CD14-positive monocyte (primary cell): ENCODE results near the gene VWA5B1. TPM values are rescaled to one million over a fixed set of nuclear protein-coding genes. Genes with fewer than 3 reads are reported as not detected.

Experiments
- DNase-seq, 3 donors: peaks; one replicate each; pipeline ENCODE4 v3.0.0-alpha.2; 2011 to 2022
- H2AFZ ChIP-seq: 2 replicates; pipeline ENCODE4 v1.6.0; 2012; ENCODE audit warnings: mild to moderate bottlenecking, low read depth, low read length, inconsistent platforms; ENCODE audit not compliant: insufficient read depth, poor library complexity, severe bottlenecking
- H3K27ac ChIP-seq, 2 donors: 1 replicate in 1 of 2; 2 replicates in 1 of 2; pipeline ENCODE4 v1.5.1; 2012 to 2013; ENCODE audit warnings: low read length in 2 of 2, control low read depth in 1 of 2, inconsistent platforms in 1 of 2, low read depth in 1 of 2, mild to moderate bottlenecking in 1 of 2
- H3K27me3 ChIP-seq, 2 donors: one replicate each; pipeline versions ENCODE4 v1.6.0 to v1.6.1; 2011 to 2013; ENCODE audit warnings: low read length in 2 of 2; ENCODE audit not compliant: control insufficient read depth in 2 of 2, insufficient read depth in 2 of 2
- H3K36me3 ChIP-seq, 2 donors: replicated peaks in 1 of 2; 1 replicate in 1 of 2; 2 replicates in 1 of 2; pipeline versions ENCODE4 v1.5.1 to v1.6.1; 2012 to 2013; ENCODE audit warnings: low read length in 2 of 2, control low read depth in 1 of 2, inconsistent platforms in 1 of 2, mild to moderate bottlenecking in 1 of 2; ENCODE audit not compliant: insufficient read depth in 2 of 2, control insufficient read depth in 1 of 2
- H3K4me1 ChIP-seq, 2 donors: 1 replicate in 1 of 2; 2 replicates in 1 of 2; pipeline versions ENCODE4 v1.5.1 to v1.6.1; 2012 to 2013; ENCODE audit warnings: low read length in 2 of 2, control low read depth in 1 of 2, inconsistent platforms in 1 of 2, mild to moderate bottlenecking in 1 of 2, moderate library complexity in 1 of 2; ENCODE audit not compliant: insufficient read depth in 2 of 2, control insufficient read depth in 1 of 2
- H3K4me2 ChIP-seq: replicated peaks from 2 replicates; pipeline ENCODE3; 2012; ENCODE audit warnings: low read length, moderate library complexity, mild to moderate bottlenecking; ENCODE audit not compliant: poor library complexity, severe bottlenecking; ENCODE audit errors: extremely low read depth
- H3K4me3 ChIP-seq, 3 experiments: fragments of 200-600 bp in 1 of 3; sonication (generic) in 1 of 3; replicated peaks in 1 of 3; 1 replicate in 2 of 3; 2 replicates in 1 of 3; pipeline ENCODE4 v1.5.1; 2011 to 2013; ENCODE audit warnings: low read length in 3 of 3, mild to moderate bottlenecking in 3 of 3, control low read depth in 2 of 3, low read depth in 2 of 3, inconsistent platforms in 1 of 3, moderate library complexity in 1 of 3
- H3K79me2 ChIP-seq: 2 replicates; pipeline ENCODE4 v1.6.0; 2012; ENCODE audit warnings: mild to moderate bottlenecking, control low read depth, inconsistent platforms, low read length, moderate library complexity; ENCODE audit not compliant: insufficient read depth
- H3K9ac ChIP-seq: 2 replicates; pipeline ENCODE4 v1.6.0; 2017; ENCODE audit warnings: low read length, mild to moderate bottlenecking; ENCODE audit not compliant: insufficient read depth, poor library complexity, severe bottlenecking
- H3K9me3 ChIP-seq, 2 donors: replicated peaks in 1 of 2; 1 replicate in 1 of 2; 2 replicates in 1 of 2; pipeline versions ENCODE4 v1.5.1 to v1.6.1; 2012 to 2013; ENCODE audit warnings: low read length in 2 of 2, control low read depth in 1 of 2; ENCODE audit not compliant: control insufficient read depth in 1 of 2, insufficient read depth in 1 of 2
- H4K20me1 ChIP-seq: 2 replicates; pipeline ENCODE4 v1.6.0; 2012; ENCODE audit warnings: mild to moderate bottlenecking, low read length, control low read depth, moderate library complexity; ENCODE audit not compliant: insufficient read depth
- H3K27ac Mint-ChIP-seq, 7 donors: one replicate each; pipeline ENCODE4 v1.8.0; 2020; ENCODE audit warnings: mild to moderate bottlenecking in 7 of 7, mixed read lengths in 7 of 7, moderate library complexity in 6 of 7, inconsistent platforms in 2 of 7
- H3K27me3 Mint-ChIP-seq, 3 donors: one replicate each; pipeline ENCODE4 v1.8.0; 2021 to 2022; ENCODE audit warnings: low read depth in 3 of 3, mild to moderate bottlenecking in 3 of 3, mixed read lengths in 3 of 3, moderate library complexity in 3 of 3, inconsistent platforms in 1 of 3
- H3K36me3 Mint-ChIP-seq, 2 donors: one replicate each; pipeline ENCODE4 v1.8.0; 2020; ENCODE audit warnings: mixed read lengths in 2 of 2, inconsistent platforms in 1 of 2, mild to moderate bottlenecking in 1 of 2
- H3K4me1 Mint-ChIP-seq: one replicate; pipeline ENCODE4 v1.8.0; 2020; ENCODE audit warnings: mild to moderate bottlenecking, mixed read lengths
- H3K4me3 Mint-ChIP-seq, 2 donors: one replicate each; pipeline ENCODE4 v1.8.0; 2020; ENCODE audit warnings: mild to moderate bottlenecking in 2 of 2, mixed read lengths in 2 of 2, moderate library complexity in 1 of 2
- H3K9me3 Mint-ChIP-seq, 7 donors: one replicate each; pipeline ENCODE4 v1.8.0; 2020 to 2022; ENCODE audit warnings: mixed read lengths in 7 of 7, mild to moderate bottlenecking in 6 of 7, moderate library complexity in 6 of 7, inconsistent platforms in 2 of 7
- WGBS: methylation state at CpG from one replicate; pipeline ENCODE4 v1.1.5; 2013; ENCODE audit warnings: missing lambda C conversion rate; ENCODE audit not compliant: insufficient coverage; 5-methylcytosine and 5-hydroxymethylcytosine counted together
- intact Hi-C, 2 donors: fragments of 100-400 bp; cut with micrococcal nuclease; formaldehyde crosslinking; loops; one replicate each; pipeline versions ENCODE4 v1.15.0 to v1.15.1; 2023
- polyA plus RNA-seq, 3 donors: library from polyadenylated mRNA; depleted of rRNA in 1 of 3; unstranded in 2 of 3; stranded (reverse) in 1 of 3; fragments of 300-500 nt in 2 of 3; fragments of >200 nt in 1 of 3; fragmentation: Illumina TruSeq in 2 of 3; gene quantifications; 1 replicate in 2 of 3; 2 replicates in 1 of 3; pipeline ENCODE4 v1.2.3, GENCODE V29; 2012 to 2021
- TF ChIP-seq, protein P1 (sequence below): fragments of 200-600 bp; IDR thresholded peaks from one replicate; pipeline ENCODE4 v1.8.0; 2022; ENCODE audit warnings: antibody characterized with exemption, mild to moderate bottlenecking

Gene VWA5B1
- polyA plus RNA-seq, 3 donors: not detected

DNA sequence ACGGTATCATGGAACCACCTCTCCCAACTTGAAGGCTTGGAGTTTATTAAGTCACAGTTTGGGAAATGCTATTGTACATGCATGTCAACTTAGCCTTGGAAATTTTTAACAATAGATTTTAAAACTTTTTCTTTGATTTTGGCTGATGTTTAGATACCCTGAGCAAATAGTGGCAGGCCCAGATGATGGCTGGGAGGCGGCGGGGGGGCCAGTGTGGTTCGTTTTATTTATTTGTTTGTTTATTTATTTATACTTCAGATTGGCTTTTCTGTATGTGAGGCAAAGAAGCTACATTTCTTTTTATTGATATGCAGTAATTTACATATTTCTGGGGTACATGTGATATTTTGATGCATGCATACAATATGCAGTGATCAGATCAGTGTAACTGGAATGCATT is 82.0 kb downstream of the VWA5B1 start:
- Mint-ChIP-seq H3K4me3 (no peak overlapping the region), H3K27me3 (peaks cover 16 to 38% (median 31%) of the 10 kb centered on the region in 3 donors), H3K4me1 (no peaks in the 10 kb centered on the region), H3K27ac (peak overlapping the region in 1 of 7 donors; percentile 2), H3K9me3 (peaks cover 0 to 2% (median under 1%) of the 10 kb centered on the region in 7 donors), H3K36me3 (no peaks in the 10 kb centered on the region)
- no CpG with 5 or more reads among the region's 4 CpGs for WGBS
- H4K20me1 ChIP-seq: no peaks in the 10 kb centered on the region
- H3K4me1 ChIP-seq: no peaks in the 10 kb centered on the region
- no peak overlapping the region for H3K9ac ChIP-seq
- H3K27ac ChIP-seq: no peak overlapping the region
- TF ChIP-seq, protein P1, sequence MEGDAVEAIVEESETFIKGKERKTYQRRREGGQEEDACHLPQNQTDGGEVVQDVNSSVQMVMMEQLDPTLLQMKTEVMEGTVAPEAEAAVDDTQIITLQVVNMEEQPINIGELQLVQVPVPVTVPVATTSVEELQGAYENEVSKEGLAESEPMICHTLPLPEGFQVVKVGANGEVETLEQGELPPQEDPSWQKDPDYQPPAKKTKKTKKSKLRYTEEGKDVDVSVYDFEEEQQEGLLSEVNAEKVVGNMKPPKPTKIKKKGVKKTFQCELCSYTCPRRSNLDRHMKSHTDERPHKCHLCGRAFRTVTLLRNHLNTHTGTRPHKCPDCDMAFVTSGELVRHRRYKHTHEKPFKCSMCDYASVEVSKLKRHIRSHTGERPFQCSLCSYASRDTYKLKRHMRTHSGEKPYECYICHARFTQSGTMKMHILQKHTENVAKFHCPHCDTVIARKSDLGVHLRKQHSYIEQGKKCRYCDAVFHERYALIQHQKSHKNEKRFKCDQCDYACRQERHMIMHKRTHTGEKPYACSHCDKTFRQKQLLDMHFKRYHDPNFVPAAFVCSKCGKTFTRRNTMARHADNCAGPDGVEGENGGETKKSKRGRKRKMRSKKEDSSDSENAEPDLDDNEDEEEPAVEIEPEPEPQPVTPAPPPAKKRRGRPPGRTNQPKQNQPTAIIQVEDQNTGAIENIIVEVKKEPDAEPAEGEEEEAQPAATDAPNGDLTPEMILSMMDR: no peak
- H3K27me3 ChIP-seq: peaks cover 0 to 22% of the 10 kb centered on the region in 2 donors
- no peaks in the 10 kb centered on the region for H3K79me2 ChIP-seq
- no peak overlapping the region for H3K4me3 ChIP-seq
- no peak for DNase-seq
- H3K4me2 ChIP-seq: no peak overlapping the region
- H3K36me3 ChIP-seq: no peaks in the 10 kb centered on the region
- H3K9me3 ChIP-seq: no peaks in the 10 kb centered on the region
- no peak overlapping the region for H2AFZ ChIP-seq
- intact Hi-C loops: no loop called here

DNA sequence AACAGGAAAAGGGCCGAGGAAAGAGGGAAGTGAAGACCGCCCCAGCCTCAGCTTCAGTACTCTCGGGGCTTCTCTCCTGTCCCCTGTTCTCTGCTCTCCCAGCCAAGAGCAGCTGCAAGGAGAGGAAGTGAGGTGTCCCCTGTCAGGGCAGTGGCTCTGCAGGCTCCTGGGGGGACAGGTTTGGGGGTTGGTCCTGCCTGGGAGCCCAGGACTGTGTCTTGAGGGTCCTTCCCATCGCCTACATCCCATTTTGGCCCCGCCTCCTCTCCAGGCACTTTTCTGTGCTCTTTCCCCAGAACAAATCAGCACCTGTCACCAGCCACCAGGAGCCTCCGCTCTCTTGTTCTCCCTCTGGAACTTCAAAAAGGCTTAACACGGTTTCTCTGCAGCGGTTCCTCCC is 82.6 kb downstream of the VWA5B1 start:
- Histone ChIP-seq H4K20me1 (no peaks in the 10 kb centered on the region), H3K4me1 (no peaks in the 10 kb centered on the region), H3K27me3 (peaks cover 0 to 16% of the 10 kb centered on the region in 2 donors), H3K79me2 (no peaks in the 10 kb centered on the region), H3K4me2 (no peak overlapping the region), H2AFZ (no peak overlapping the region), H3K9me3 (no peaks in the 10 kb centered on the region), H3K27ac (no peak overlapping the region), H3K36me3 (no peaks in the 10 kb centered on the region), H3K9ac (no peak overlapping the region), H3K4me3 (no peak overlapping the region)
- Mint-ChIP-seq H3K27ac (no peak overlapping the region), H3K36me3 (no peaks in the 10 kb centered on the region), H3K27me3 (peaks cover 11 to 32% (median 25%) of the 10 kb centered on the region in 3 donors), H3K9me3 (peaks cover 0 to 2% (median 0%) of the 10 kb centered on the region in 7 donors), H3K4me1 (no peaks in the 10 kb centered on the region), H3K4me3 (no peak overlapping the region)
- 42% methylated on average over 4 of the region's 8 CpGs for WGBS
- TF ChIP-seq, protein P1: no peak
- DNase-seq: no peak
- intact Hi-C loops: no loop called here
